ENCODE data around the gene DNAJC6.

- no peak for TF ChIP-seq CTCF (IDR thresholded peaks at IDR 0.05; ENCODE audit: poor library complexity)
- TF ChIP-seq EZH2 (IDR thresholded peaks at IDR 0.05; ENCODE audit: borderline replicate concordance) = no peak
- TF ChIP-seq EZH2phosphoT487 (IDR thresholded peaks at IDR 0.05; ENCODE audit: low read depth, severe bottlenecking, unreplicated experiment) = no peak
Observed at GRCh38 chr1:65442442-65442841, 133.1 kb downstream of the DNAJC6 start.

All from hepatocyte (in vitro differentiated cells).